K562 (cell line): ENCODE measurements around the gene CFAP54. TPM values are rescaled to one million over a fixed set of nuclear protein-coding genes. Genes with fewer than 3 reads are reported as not detected.

Source experiments
- AFF4 ChIP-seq: sonication (generic); formaldehyde crosslinking; IDR thresholded peaks from 2 replicates; pipeline ENCODE4 v1.8.0; 2023; ENCODE audit warnings: mild to moderate bottlenecking, missing genetic modification reagents
- ATF1 ChIP-seq, 2 experiments: fragments of 450-650 bp in 1 of 2; IDR thresholded peaks; 2 replicates each; pipeline ENCODE4 v1.6.1; 2016; ENCODE audit warnings: missing compliant biosample characterization in 1 of 2, missing genetic modification characterization in 1 of 2
- CBX1 ChIP-seq: sonication (generic); IDR thresholded peaks from 2 replicates; pipeline ENCODE4 v1.6.1; 2016; ENCODE audit warnings: antibody characterized with exemption, low read depth, mild to moderate bottlenecking
- EHMT2 ChIP-seq: fragments of 450-650 bp; IDR thresholded peaks from 2 replicates; pipeline ENCODE4 v1.6.1; 2018; ENCODE audit warnings: antibody characterized with exemption
- ETS2 ChIP-seq: IDR thresholded peaks from 2 replicates; pipeline ENCODE4 v1.6.1; 2016; ENCODE audit warnings: borderline replicate concordance, missing genetic modification characterization, mild to moderate bottlenecking, moderate library complexity, missing compliant biosample characterization; ENCODE audit not compliant: poor library complexity, severe bottlenecking
- ETV5 ChIP-seq: sonication (generic); formaldehyde crosslinking; IDR thresholded peaks from 2 replicates; pipeline ENCODE4 v1.4.0; 2020; ENCODE audit warnings: low read depth, mild to moderate bottlenecking, missing genetic modification reagents
- KLF1 ChIP-seq: fragments of 450-650 bp; IDR thresholded peaks from 2 replicates; pipeline ENCODE4 v1.6.1; 2016; ENCODE audit warnings: missing genetic modification characterization, missing compliant biosample characterization
- MBD2 ChIP-seq: sonication (generic); IDR thresholded peaks from 2 replicates; pipeline ENCODE4 v1.6.1; 2016; ENCODE audit warnings: low read depth, borderline replicate concordance
- MLX ChIP-seq, 2 experiments: fragments of 450-650 bp in 1 of 2; sonication (generic) in 1 of 2; formaldehyde crosslinking; conservative IDR thresholded peaks; 2 replicates each; pipeline versions ENCODE4 v1.4.0 to v1.8.1; 2020 to 2022; ENCODE audit warnings: mild to moderate bottlenecking in 1 of 2, missing genetic modification reagents in 1 of 2
- POLR2A ChIP-seq: fragments of 450-650 bp; conservative IDR thresholded peaks from 2 replicates; pipeline ENCODE4 v1.6.1; 2016
- POLR2AphosphoS5 ChIP-seq: IDR thresholded peaks from 2 replicates; pipeline ENCODE4 v1.6.1; 2011; ENCODE audit warnings: mild to moderate bottlenecking, low read depth, low read length, moderate library complexity; ENCODE audit not compliant: control insufficient read depth, insufficient read depth
- POLR2B ChIP-seq: fragments of 450-650 bp; IDR thresholded peaks from 2 replicates; pipeline ENCODE4 v1.6.1; 2018; ENCODE audit warnings: low read depth; ENCODE audit not compliant: partially characterized antibody
- RBFOX2 ChIP-seq: fragments of 200-400 bp; formaldehyde crosslinking; IDR thresholded peaks from 2 replicates; pipeline ENCODE4 v1.6.1; 2017; ENCODE audit warnings: low read depth, mild to moderate bottlenecking, low read length, moderate library complexity
- SAFB2 ChIP-seq: fragments of 200-400 bp; formaldehyde crosslinking; IDR thresholded peaks from 2 replicates; pipeline ENCODE4 v1.6.1; 2018; ENCODE audit warnings: borderline replicate concordance, low read length, low read depth, moderate library complexity; ENCODE audit not compliant: severe bottlenecking
- SIN3B ChIP-seq: fragments of 450-650 bp; IDR thresholded peaks from 2 replicates; pipeline ENCODE4 v1.6.1; 2017; ENCODE audit warnings: low read depth, mild to moderate bottlenecking, moderate library complexity
- SP1 ChIP-seq: sonication (generic); formaldehyde crosslinking; IDR thresholded peaks from 2 replicates; pipeline ENCODE4 v1.8.1; 2022; ENCODE audit warnings: mild to moderate bottlenecking, missing genetic modification reagents
- TOE1 ChIP-seq, 2 experiments: fragments of 450-650 bp in 1 of 2; sonication (generic) in 1 of 2; formaldehyde crosslinking in 1 of 2; IDR thresholded peaks; 2 replicates each; pipeline versions ENCODE4 v1.7.1 to v1.8.0; 2016 to 2022; ENCODE audit warnings: borderline replicate concordance in 2 of 2, mild to moderate bottlenecking in 2 of 2, antibody characterized with exemption in 1 of 2, inconsistent platforms in 1 of 2, low read depth in 1 of 2, missing genetic modification reagents in 1 of 2, moderate library complexity in 1 of 2
- UBTF ChIP-seq, 2 experiments: IDR thresholded peaks; 2 replicates each; pipeline ENCODE4 v1.6.1; 2012; ENCODE audit warnings: improper control_type of control experiment in 2 of 2, low read depth in 2 of 2, low read length in 2 of 2, borderline replicate concordance in 1 of 2
- ZNF274 ChIP-seq: IDR thresholded peaks from 2 replicates; pipeline ENCODE4 v1.6.1; 2011; ENCODE audit warnings: low read depth, mild to moderate bottlenecking, low read length, moderate library complexity, borderline replicate concordance
- polyA plus RNA-seq, 8 experiments: library from polyadenylated mRNA; depleted of rRNA in 4 of 8; stranded (reverse) in 5 of 8; unstranded in 3 of 8; fragments of >200 nt; fragmentation: Nextera tagmentation in 2 of 8; fragmentation: Illumina TruSeq in 1 of 8; extraction: Ambion mirVana in 2 of 8; extraction: Trizol in 1 of 8; gene quantifications; 2 replicates each; pipeline versions ENCODE4 v1.2.1 to v1.2.3, GENCODE V29; 2011 to 2014; ENCODE audit warnings: inconsistent platforms in 1 of 8, missing spikeins in 1 of 8
- total RNA-seq, 7 experiments: library from RNA; depleted of rRNA in 6 of 7; stranded (reverse); fragments of >200 nt in 6 of 7; fragmentation: Illumina TruSeq in 2 of 7; extraction: Trizol in 2 of 7; gene quantifications; 2 replicates each; pipeline versions ENCODE4 v1.2.1 to v1.2.3, GENCODE V29; 2011 to 2021; ENCODE audit warnings: low replicate concordance in 1 of 7

Gene CFAP54
- total and polyA plus RNA-seq, 9 of the 15 experiments (the other 6 are each of a cell fraction or from before 2014, with no cell fraction given), result 0.03 to 0.23 (median 0.10) TPM; not detected in 3

- TF ChIP-seq AFF4 (CRISPR knock-in tag) (no peak), ZNF274 (no peak), SP1 (CRISPR knock-in tag) (peak; percentile 58; the same call in 1 of the 2 replicates), RBFOX2 (peak; percentile 89), POLR2B (peak; percentile 63), UBTF (IDR thresholded peaks at IDR 0.05; ENCODE audit: borderline replicate concordance in 1 of 2, low read depth in 2 of 2, low read length in 2 of 2) (peak in 1 of 2 experiments; percentile 84; a peak in 2 of 4 replicates), TOE1 (IDR thresholded peaks at IDR 0.05; ENCODE audit: borderline replicate concordance) (peak; percentile 22; the same call in 1 of the 2 replicates), TOE1 (CRISPR knock-in tag; IDR thresholded peaks at IDR 0.05; ENCODE audit: borderline replicate concordance, low read depth) (no peak), ETV5 (CRISPR knock-in tag) (peak; percentile 85), ATF1 (CRISPR knock-in tag; IDR thresholded peaks at IDR 0.05) (peak; percentile 73), ATF1 (tag; IDR thresholded peaks at IDR 0.05) (peak; percentile 99), MBD2 (peak; percentile 70; the same call in 1 of the 2 replicates), MLX (CRISPR knock-in tag; conservative IDR thresholded peaks at IDR 0.05) (no peak), CBX1 (peak; percentile 93), SIN3B (peak; percentile 39; the same call in 1 of the 2 replicates), POLR2A (peak; percentile 83), EHMT2 (0 out of 2 replicates have a peak, but pooled peaks have one; percentile 35), KLF1 (tag) (0 out of 2 replicates have a peak, but pooled peaks have one; percentile 62), POLR2AphosphoS5 (peak; percentile 63), SAFB2 (no peak), ETS2 (tag) (no peak)
Observed at GRCh38 chr12:96906849-96907670, 417.7 kb downstream of the CFAP54 start, which contains the start of gene NEDD1 (continued).
